ENCODE data around the gene PRR16.

Gene PRR16

DNA sequence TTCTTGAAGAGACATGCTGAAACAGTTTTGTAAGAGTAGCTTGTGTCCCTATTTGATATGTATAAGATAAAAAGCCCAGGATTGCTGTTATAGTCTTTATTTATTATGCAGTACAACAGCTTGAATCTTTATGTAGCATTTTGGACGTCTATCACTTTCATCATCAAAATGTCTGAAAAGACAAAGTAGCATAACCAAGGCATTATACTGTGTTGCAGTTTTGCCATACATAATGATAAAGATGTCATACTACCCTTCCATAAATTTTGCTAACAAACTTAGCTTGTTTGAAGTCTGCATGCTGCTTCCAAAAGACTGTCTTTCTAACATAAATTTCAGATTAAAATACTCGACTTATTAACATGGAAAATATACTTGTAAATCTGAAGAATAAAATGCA lies 127.8 kb downstream of the PRR16 start:
- no peak for DNase-seq

DNA sequence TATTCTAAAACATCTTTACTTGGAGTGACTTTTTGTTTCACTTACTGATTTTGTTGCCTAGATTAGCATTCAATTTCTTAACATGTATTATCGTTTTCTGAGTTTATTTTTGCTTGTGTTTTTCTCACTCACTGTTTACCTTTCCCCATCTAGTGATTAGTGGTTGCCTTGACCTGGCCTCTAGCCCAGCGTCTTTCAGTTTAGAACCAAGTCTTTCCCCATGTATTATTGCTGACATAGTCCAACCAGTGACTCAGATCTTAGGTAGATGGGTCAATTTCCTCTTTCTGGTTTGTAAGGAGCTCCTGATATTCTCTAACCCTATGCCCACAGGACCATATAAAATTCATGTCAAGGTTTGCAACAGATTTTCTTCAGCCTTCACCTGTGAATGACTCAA lies 135.5 kb downstream of the PRR16 start:
- no peak for DNase-seq

DNA sequence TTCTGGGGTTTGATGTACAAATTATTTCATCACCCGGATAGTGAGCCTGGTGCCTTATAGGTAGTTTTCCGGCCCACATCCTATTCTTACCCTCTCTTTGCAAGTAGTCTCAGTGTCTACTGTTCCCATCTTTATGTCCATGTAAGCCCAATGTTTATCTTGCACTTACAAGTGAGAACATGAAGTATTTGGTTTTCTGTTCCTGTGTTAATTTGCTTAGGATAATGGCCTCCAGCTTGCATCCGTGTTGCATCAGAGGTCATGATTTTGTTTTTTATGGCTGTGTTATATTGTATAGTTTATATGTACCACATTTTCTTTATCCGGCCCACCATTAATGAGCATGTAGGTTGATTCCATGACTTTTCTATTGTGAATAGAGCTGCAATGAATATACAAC lies 136.5 kb downstream of the PRR16 start:
- no peak for DNase-seq

DNA sequence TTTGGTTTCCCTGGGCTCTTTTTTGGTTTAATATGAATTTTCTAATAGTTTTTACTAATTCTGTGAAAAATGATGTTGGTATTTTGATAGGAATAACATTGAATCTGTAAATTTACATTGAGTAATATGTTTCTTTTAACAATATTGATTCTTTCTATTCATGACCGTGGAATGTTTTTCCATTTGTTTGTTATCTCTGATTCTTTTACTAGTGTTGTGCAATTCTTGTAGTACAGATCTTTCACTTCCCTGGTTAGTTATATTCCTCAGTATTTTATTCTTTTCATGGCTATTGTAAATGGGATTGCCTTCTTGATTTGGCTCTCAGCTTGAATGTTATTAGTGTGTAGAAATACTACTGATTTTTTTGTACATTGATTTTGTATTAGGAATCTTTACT lies 137.9 kb downstream of the PRR16 start:
- DNase-seq = no peak

DNA sequence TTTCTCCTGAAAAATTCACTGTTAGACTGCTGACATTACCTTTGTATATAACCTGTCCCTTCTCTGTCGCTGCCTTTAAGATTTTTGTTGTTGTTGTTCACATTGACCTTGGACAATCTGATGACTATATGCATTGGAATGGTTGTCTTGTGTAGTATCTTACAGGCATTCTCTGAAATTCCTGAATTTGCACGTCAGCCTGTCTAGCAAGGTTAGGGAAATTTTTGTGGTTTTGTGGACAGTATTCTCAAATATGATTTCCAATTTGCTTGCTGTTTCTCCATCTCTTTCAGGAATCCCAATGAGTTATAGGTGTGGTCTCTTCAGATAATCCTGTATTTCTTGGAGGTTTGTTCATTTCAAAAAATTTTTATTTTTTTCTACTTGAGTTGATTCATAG lies 140.8 kb downstream of the PRR16 start:
- DNase-seq = no peak

DNA sequence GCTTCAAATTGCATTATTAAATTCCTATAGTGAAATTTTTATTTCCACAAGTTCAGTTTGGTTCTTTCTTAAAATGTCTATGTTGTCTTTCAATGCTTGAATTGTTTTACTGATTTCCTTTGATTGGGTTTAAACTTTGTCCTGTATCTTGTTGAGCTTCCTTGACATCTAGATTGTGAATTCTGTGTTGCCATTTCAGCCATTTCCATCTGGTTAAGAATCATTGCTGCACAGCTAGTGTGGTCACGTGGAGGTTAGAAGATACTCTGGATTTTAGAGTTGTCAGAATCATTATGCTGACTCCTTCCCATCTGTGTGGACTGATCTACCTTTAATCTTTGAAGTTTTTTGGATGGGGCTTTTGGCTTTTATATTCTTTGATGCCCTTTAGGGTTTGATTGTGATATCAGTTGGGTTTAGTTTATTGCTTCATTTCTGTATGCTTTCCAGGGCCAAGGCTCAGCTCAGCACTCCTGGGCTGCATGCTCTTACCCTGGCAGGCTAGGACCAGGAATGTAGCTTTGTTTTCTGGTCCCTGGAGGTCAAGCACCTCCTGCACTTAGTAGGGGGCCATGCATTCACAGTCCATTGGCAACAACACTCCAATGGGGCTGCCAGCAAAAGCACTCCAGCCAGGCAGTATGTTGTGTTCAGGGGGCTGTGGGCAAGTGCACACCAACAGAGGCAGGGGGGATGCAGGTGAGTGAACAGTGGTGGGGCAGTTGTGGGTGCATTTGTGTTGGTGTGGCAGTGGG lies 141.4 kb downstream of the PRR16 start:
- DNase-seq = no peak

DNA sequence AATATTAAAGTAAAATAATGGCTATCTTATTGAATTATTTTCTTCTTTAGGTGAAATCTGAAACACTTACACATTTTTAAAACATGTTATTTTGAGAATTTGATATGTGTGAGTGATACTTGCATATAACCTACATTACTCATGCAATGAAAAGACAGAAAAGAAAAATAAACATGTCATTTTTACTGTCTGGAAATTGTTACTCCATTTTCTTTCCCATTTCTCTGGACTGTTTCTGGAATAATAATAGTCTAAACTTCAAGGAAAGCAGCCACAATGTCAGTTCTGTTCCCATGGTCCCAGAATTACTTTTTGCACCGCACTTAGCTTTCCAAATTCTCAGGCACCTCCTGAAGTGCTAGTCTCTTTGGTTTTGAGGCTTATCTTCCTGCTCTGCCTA lies 145.5 kb downstream of the PRR16 start:
- DNase-seq = no peak

DNA sequence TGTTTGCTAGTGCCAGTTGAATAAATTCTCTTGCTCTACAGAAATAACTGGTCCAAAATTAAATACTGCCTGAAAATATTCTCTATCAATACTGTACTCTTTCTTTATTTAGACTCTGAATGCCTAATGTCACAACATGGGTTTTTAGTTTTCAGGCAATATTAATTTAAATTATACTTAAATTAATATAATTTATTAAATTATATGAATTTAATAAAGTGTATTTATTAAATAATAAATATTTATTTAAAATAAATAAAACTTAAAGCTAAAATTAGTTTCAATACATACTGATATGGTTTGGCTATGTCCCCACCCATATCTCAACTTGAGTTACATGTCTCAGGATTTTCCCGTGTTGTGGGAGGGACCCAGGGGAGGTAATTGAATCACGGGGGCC lies 146.0 kb downstream of the PRR16 start:
- DNase-seq = no peak

DNA sequence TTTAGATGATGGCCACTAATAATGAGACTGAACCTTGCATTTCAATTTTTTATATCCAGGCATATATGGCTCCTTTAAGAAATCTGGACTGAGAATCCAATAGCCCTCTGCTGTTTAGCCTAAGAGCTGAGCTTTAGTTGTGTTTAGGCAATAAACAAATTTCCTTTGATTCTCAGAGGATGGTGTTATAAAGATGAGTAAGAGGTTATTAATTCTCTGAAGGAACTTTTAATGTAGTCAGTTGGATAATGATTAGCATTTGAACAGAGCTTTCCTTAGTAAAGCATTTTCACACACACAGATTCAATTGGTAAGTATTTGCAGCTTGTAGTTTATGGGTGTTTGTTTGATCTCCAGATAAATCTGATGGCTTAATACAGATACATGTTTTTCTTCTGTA lies 149.6 kb downstream of the PRR16 start:
- no peak for DNase-seq

DNA sequence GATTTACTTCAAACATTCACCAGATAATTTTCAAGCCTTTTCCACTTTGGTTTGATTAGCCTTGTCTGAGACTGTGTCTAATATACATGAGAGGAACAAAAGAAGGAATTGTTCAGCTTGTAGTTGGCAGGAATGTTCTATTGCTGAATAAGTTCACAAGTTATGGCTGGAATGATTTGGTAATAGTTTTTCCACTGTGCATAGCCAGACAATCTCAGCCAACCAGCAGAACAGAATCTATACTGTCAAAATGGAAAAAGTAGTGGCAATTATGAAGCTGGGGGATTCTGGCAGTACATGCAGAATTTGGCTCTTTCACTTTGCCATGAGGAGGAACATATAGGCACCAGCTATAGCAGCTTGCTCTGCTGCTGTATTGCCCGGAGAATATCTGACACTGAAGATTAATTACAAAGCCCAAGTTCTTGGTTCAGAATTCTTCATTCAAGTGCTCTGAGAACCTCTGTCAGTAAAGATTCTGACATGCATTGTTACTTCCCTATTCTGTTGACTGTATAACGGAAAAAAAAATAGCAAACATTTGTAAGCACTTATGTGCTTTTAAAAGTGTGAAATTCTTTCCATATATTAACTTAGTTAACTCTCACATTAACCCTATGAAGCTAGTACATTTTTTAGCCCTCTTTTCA lies 150.6 kb downstream of the PRR16 start:
- DNase-seq = no peak

DNA sequence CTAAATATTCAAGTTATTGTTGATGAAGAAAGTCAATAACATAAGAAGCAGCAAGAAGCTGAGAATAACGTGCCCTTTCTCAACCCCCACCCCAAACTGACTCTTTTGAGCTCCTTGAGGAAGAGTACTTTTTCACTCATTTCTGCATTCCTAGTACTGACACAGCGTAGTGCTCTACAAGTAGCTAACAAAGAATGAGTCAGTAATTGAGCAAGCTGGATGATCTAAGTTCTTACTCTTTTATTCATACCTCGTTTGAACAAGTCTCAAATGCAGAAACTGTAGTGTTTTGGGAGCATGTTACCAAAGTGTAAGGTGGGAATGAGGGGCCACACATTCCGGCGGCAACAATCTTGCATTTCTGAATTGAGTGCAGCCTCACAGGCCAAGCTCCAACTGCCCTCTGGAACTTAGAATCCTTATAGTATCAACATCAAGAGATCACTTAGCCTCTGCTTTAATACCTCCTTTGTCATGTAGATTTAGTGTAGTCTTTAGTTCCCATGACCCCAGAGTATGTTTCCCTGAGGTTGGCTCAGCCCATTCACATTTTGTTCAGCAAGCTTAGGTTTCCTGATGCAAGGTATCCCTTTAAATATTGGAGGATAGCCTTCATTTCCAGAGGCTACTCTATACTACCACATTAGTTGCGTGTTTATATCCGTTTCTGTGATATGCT lies 152.0 kb downstream of the PRR16 start:
- DNase-seq = no peak

DNA sequence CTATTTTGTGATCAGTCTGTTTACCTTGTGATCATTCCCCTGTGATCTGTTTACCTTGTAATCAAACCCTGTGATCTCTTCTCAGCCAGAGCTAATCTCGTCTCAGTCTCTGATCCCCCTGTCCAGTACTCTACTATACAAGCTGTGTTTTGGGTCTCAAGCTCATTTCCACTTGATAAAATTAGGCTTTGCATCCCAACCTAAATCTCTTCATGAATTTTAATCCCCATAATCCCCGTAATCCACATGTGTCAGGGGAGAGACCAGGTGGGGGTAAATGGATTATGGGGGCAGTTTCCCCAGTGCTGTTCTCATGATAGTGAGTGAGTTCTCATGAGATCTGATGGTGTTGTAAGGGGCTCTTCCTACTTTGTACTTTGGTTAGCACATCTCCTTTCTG lies 157.2 kb downstream of the PRR16 start:
- DNase-seq = no peak

DNA sequence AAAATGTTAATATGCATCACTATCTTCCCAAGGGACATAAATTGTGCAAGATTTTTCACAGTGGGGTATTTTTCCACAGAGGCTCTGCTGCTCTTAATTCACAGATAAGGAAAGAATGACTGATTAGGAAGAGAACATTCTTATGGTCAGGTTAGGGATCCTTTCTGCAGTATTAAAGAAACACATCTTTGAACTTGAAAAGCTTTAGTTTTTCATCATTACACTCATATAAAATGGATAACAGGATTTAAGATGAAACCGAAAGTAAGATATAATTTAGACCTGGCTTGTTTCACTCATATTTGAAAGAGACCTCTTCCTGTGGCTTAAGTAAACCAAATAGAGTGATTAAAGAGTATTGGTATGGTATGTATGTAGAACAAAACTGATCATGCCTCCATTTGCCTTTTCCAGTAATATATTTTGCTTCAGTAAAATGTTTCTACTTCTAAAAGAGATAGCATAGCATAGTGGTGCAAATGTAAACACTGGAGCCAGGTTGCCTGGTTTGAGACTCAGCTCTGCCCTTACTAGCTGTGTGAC lies 160.0 kb downstream of the PRR16 start:
- no peak for DNase-seq

DNA sequence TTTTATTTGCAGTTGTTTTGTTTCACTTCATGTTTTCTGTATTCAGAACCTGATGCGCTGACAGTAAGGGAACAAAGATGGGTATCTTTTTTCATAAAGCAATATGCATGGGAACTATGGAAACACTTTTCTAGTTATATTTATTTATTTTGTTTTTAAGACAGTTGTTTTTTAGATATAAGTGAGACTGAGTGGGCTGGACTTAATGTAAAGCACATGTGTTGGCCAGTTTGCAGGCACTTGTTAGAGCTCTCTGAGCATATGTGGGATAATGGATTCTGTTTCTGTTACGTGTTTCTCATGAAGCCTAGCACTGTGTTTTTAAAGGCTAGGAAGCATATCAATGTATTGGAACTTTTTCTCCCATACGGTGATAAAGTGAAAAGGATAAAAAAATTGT lies 164.1 kb downstream of the PRR16 start:
- DNase-seq = no peak

DNA sequence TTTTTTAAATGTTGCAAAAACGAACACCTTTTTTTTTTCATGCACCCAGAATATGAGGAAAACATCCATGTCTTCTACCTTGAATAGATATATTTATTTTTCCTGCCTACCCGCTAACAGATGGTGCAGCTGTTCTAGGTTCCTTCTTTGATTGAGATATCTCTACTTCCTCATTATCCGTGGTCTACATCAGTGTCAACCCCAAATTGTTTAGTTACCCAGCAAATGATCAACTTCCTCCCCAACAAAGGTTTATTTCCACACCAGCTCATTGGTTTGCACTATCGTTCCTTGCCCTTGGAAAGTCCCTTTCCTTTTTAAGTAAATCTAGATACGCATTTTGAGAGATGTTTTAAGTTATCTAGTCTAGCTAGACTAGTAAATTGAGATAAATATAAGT lies 166.4 kb downstream of the PRR16 start:
- DNase-seq = no peak

DNA sequence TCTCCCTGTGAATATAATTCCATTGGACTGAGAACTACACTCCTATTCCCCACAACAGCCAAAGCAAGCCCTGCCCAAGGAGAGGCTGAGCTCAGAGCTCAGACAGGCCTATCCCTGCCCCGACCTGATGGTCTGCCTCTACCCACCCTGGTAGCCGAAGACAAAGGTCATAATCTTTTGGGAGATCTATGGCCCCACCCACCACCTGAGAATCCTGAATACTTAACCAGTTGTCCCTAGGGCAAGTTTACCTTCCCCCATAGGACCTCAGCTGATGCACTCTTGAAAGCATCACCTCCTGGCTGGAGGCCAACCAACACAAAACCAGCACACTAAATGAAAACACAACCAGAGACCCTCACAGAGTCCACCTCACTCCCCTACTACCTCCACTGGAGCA lies 167.5 kb downstream of the PRR16 start:
- DNase-seq = no peak

DNA sequence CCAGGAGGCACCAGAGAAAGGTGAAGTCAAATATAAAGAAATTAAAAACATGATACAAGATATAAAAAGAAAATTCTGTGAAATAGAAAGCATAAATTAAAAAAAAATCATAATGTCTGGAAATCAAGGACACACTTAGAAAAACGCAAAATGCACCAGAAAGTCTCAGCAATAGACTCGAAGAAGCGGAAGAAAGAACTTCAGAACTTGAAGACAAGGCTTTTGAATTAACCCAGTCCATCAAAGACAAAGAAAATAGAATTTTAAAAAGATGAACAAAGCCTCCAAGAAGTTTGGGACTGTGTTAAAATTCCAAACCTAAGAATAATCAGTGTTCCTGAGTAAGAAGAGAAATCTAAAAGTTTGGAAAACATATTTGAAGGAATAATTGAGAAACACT lies 168.3 kb downstream of the PRR16 start:
- no peak for DNase-seq

DNA sequence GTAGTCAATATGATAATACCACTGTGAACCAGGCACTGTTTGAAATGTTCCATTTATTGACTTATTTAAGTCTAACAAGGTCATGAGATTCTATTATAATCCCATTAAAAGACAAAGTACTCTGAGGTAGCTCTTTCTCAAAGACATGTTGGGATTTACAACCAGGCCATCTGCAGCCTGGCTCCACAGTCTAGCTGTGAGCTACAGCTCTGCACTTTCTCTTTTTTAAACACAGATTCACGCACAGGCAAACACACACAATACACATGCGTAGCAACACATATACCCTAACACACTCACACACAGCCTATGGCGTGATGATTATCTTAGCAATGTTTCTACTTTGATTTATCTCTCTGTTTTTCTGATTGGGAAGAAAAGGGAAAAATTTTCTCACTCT lies 174.3 kb downstream of the PRR16 start:
- DNase-seq = no peak

DNA sequence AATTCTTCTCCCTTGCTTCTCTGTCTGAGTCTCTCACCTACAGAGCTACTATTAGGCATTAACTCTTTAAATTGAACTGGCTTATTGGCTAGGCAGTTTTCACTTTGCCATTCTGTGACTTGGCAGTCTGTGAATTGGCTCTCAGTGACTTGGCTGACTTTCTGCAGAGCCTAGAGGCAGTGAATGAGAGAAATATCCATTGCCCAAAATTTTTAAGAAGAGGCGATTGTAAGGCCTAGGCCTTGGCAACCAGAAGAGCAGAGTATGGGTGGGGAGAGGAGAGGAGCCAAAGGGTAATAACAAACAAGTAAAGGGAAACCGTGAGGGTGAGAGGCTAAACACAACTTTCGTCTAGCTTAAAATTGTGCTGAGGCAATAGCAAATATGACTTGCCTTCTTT lies 176.7 kb downstream of the PRR16 start:
- no peak for DNase-seq

DNA sequence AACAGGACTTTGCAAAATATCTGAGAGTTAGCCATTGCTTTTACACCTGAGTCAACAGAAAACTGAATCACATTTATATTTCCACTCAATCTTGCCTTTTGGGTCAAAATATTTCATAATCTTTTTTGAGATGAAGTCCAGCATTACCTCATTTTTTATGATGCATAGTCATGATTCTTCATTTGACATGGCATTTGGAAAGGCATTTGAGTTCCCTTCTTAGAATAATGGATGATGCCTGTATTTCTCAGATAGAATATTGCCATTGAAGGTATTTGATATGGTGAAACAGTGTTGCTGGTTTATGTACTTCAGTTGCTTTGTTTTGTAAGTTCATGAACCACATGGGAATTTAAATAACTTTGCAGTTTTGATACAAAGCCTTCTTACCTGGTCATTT lies 180.4 kb downstream of the PRR16 start:
- no peak for DNase-seq

DNA sequence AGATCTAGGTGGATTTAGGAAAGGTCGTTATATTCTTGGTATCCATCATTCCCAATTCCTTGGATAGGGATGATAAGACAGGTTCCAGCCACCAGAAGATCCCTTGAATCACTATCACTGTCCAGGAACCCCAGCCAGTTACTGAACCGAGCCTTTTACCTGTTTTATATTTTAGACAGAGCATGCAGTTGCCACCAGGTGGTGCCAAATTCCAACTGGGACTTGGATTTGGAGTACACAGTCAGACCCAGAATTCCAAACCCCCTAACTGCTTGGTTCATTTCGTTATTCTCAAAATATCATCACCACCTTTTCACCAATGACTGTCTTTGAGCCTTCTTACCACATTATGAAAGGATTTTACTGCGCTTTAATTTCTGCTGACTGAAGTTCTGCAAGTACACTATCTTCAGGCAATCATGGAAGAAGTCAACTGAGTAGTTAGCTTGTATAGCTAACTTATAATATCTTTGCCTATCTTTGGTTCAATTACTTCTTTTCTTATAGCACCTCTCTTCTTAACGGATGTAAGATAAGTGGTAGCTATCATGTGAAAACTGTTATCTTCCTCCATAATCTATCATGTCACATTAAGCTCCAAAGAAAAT lies 191.8 kb downstream of the PRR16 start:
- peak; percentile 6 for DNase-seq

DNA sequence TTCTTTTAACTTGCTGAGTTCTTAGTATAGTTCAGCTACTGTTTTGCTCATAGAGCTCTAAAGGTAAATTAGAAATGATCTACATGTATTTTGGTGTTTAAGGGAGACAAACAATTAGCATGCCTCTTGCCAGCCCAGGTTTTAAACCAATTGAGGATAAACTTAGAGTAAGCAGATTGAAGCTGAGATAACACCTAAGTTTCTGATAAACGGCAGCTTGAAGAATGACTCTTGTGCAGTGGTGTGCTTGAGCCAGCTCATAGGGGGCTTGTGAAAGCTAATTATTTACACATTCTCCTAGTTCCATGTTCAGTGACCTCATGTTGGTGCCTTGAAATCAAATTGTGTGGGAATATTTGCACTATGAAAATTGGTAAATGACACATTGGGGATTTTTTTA lies 193.0 kb downstream of the PRR16 start:
- DNase-seq = no peak

DNA sequence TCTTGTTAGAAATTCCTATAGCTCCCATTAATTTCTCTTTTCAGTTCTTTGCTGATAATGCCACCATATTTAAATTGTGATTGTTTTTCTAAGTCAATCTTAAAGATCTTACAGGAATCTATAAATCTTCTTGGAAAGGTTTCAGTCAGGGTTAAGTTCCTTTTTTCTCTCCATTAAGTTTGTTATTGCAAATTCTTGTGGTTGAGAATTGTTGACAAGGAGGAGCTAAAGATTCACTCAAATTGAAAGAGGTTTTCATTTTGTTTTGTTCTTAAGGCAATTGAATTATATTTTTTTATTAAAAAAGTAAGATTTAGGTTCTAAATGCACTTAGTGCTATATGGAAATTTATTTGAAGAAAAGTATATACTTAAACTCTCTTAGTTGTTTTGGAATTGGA lies 213.4 kb downstream of the PRR16 start:
- no peak for DNase-seq

DNA sequence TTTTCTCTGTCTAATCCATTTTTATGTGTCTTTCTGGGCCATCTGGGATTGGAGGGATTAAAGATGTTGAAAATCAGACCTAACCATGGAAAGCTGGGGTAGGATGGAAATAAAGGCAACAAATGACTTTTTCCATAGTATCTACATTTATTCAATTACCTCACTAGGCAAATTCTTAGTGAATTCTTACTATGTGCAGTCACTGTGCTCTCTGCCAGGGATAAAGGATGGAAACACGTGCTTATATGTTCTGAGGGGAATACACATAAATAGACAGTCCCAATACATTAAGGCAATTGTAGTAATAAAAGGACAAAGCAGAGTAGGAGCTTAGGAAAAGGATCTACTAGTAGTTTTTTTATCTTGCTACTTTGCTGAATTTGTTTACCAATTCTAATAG lies 214.2 kb downstream of the PRR16 start:
- DNase-seq = no peak

Measured in NCI-H2227 treated with DMSO at 0.1 percent for 48 hours (cell line).